ENCODE data around the gene VIPR2.
"Not testable (repeated sequence)": the region's sequence is repeated elsewhere in the genome, so short reads cannot be mapped to it uniquely, and the experiment has no call there.

VIPR2 gene

GRCh38 chr7:159105832-159106811 lies 38.5 kb downstream of the VIPR2 start:
- no peak for DNase-seq (ENCODE audit: low spot score)
- ChIA-PET CTCF (no interaction called here), POLR2A (ENCODE audit: low non-redundant PET) (no interaction called here)
- TF ChIP-seq, protein P1, sequence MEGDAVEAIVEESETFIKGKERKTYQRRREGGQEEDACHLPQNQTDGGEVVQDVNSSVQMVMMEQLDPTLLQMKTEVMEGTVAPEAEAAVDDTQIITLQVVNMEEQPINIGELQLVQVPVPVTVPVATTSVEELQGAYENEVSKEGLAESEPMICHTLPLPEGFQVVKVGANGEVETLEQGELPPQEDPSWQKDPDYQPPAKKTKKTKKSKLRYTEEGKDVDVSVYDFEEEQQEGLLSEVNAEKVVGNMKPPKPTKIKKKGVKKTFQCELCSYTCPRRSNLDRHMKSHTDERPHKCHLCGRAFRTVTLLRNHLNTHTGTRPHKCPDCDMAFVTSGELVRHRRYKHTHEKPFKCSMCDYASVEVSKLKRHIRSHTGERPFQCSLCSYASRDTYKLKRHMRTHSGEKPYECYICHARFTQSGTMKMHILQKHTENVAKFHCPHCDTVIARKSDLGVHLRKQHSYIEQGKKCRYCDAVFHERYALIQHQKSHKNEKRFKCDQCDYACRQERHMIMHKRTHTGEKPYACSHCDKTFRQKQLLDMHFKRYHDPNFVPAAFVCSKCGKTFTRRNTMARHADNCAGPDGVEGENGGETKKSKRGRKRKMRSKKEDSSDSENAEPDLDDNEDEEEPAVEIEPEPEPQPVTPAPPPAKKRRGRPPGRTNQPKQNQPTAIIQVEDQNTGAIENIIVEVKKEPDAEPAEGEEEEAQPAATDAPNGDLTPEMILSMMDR (conservative IDR thresholded peaks at IDR 0.05; ENCODE audit: low read depth) = no peak
- H3K27ac ChIP-seq = no peak overlapping the region

GRCh38 chr7:159105066-159105780 lies 39.4 kb downstream of the VIPR2 start:
- CTCF ChIA-PET = no interaction called here
- POLR2A ChIA-PET (ENCODE audit: low non-redundant PET) = no interaction called here
- TF ChIP-seq, protein P1 (conservative IDR thresholded peaks at IDR 0.05; ENCODE audit: low read depth) = no peak
- H3K27ac ChIP-seq = no peak overlapping the region
- DNase-seq (ENCODE audit: low spot score) = no peak

DNA sequence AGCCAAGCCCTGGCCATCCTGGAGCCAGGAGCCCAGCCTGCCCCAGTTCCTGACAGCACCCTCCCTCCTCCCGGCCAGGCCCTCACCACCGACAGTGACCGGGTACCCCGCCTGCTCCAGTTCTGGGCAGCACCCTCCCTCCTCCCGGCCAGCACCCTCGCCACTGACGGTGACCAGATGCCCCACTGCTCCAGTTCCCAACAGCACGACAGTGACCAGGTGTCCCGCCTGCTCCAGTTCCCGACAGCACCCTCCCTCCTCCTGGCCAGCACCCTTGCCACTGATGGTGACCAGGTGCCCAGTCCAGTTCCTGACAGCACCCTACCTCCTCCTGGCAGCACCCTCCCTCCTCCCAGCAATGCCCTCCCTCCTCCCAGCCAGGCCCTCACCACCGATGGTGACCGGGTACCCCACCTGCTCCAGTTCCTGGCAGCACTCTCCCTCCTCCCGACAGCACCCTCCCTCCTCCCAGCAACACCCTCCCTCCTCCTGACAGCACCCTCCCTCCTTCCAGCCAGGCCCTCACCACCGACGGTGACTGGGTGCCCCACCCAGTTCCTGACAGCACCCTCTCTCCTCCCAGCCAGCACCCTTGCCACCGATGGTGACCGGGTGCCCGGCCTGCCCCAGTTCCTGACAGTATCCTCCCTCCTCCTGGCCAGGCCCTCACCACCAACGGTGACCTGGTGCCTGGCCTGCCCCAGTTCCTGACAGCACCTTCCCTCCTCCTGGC lies 40.3 kb downstream of the VIPR2 start:
- TF ChIP-seq, protein P1 (conservative IDR thresholded peaks at IDR 0.05; ENCODE audit: low read depth) = no peak
- ChIA-PET CTCF (no interaction called here), POLR2A (ENCODE audit: low non-redundant PET) (no interaction called here)
- no peak for DNase-seq (ENCODE audit: low spot score)
- H3K27ac ChIP-seq = no peak overlapping the region

DNA sequence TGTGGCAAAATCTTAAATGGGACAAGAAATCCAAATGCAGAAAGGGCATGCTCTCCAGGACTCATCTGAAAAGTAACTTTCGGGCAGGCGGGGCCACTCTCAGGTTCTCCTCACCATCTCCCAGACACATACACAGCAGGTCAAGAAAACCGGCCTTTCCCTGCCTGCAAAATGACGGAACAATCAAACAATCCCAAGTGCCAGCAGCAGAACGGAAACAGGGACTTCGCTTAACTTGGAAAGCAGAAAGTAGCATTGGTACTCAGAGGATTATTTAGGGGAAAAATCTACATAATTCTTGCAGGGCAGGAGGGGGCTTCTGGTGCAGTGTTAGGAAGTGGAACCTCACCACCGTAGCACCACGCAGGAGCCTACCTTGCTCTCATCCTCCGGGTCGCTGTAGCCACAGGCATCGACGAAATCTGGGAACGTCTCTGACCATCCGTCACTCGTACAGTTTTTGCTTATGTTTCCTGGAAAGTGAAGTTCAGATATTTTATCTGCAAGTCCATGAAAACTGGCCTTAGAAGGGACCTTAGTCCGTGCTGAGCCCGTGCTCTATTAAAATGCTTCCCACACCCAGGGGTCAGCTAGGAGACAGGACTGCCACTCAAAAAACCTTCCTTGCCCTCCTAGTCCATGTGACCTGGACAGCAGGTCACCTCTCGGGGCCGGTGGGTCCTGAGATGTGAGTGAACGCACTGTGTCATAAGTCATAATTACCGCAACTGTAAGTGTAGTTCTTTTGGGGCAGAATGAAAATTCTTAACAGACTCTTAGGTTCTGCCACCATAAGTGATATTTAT lies 41.1 kb downstream of the VIPR2 start:
- DNase-seq (ENCODE audit: low spot score) = no peak
- CTCF ChIA-PET = no interaction called here
- TF ChIP-seq, protein P1 (conservative IDR thresholded peaks at IDR 0.05; ENCODE audit: low read depth) = no peak
- POLR2A ChIA-PET (ENCODE audit: low non-redundant PET) = no interaction called here
- H3K27ac ChIP-seq = no peak overlapping the region

GRCh38 chr7:159102681-159103381 lies 41.8 kb downstream of the VIPR2 start:
- DNase-seq (ENCODE audit: low spot score) = no peak
- ChIA-PET CTCF (no interaction called here), POLR2A (ENCODE audit: low non-redundant PET) (no interaction called here)
- no peak overlapping the region for H3K27ac ChIP-seq
- TF ChIP-seq, protein P1 (conservative IDR thresholded peaks at IDR 0.05; ENCODE audit: low read depth) = no peak

GRCh38 chr7:159101661-159102091 lies 43.0 kb downstream of the VIPR2 start:
- H3K27ac ChIP-seq; DNase-seq (ENCODE audit: low spot score); POLR2A ChIA-PET (ENCODE audit: low non-redundant PET); CTCF ChIA-PET: not testable (repeated sequence)

DNA sequence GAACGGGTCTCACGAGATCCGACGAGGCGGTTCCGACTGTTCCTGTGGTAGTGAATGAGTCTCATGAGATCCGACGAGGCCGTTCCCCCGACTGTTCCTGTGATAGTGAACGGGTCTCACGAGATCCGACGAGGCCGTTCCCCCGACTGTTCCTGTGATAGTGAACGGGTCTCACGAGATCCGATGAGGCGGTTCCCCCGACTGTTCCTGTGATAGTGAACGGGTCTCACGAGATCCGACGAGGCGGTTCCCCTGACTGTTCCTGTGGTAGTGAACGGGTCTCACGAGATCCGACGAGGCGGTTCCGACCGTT lies 43.6 kb downstream of the VIPR2 start:
- H3K27ac ChIP-seq; CTCF ChIA-PET; POLR2A ChIA-PET (ENCODE audit: low non-redundant PET); DNase-seq (ENCODE audit: low spot score): not testable (repeated sequence)

DNA sequence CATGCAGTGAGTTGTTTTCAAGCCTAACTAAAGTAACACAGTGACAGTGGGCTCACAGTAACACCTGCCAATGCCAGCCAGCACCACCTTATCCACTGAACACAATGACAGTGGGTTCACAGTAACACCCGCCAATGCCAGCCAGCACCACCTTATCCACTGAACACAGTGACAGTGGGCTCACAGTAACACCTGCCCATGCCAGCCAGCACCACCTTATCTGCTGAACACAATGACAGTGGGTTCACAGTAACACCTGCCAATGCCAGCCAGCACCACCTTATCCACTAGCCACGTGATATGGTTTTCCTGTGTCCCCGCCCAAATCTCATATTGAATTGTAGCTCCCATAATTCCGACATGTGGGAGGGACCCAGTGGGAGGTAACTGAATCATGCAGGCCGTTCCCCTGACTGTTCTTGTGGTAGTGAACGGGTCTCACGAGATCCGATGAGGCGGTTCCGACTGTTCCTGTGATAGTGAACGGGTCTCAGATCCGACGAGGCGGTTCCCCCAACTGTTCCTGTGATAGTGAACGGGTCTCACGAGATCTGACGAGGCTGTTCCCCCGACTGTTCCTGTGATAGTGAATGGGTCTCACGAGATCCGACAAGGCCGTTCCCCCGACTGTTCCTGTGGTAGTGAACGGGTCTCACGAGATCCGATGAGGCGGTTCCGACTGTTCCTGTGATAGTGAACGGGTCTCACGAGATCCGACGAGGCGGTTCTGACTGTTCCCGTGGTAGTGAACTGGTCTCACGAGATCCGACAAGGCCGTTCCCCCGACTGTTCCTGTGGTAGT lies 44.2 kb downstream of the VIPR2 start:
- POLR2A ChIA-PET (ENCODE audit: low non-redundant PET); CTCF ChIA-PET; H3K27ac ChIP-seq: not testable (repeated sequence)

More for the DNA sequence above, 44.2 kb downstream of the VIPR2 start:
- DNase-seq (ENCODE audit: low spot score) = not testable (repeated sequence)
